ENCODE results near the gene CDH3.

CDH3 gene

DNA sequence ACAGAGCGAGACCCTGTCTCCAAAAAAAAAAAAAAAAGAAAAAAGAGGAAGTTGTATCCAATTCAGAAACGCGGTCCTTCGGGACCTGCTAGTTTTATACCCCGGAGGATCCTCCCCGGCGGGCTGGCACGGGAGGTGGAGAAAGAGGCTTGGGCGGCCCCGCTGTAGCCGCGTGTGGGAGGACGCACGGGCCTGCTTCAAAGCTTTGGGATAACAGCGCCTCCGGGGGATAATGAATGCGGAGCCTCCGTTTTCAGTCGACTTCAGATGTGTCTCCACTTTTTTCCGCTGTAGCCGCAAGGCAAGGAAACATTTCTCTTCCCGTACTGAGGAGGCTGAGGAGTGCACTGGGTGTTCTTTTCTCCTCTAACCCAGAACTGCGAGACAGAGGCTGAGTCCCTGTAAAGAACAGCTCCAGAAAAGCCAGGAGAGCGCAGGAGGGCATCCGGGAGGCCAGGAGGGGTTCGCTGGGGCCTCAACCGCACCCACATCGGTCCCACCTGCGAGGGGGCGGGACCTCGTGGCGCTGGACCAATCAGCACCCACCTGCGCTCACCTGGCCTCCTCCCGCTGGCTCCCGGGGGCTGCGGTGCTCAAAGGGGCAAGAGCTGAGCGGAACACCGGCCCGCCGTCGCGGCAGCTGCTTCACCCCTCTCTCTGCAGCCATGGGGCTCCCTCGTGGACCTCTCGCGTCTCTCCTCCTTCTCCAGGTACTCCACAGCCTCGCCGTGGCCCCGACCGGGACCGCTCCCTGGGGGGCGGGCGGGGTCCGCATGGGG is at the start of gene CDH3:
Gene CDH3, plus strand, starts transcription at position 596 of the 779 bp plus-strand sequence. Its CDS starts 70 bp downstream, at position 666.
- Mint-ChIP-seq H3K4me1 (peaks cover 17% of the 10 kb centered on the region), H3K27ac (no peak within 1 kb of the TSS), H3K9me3 (no peaks in the 10 kb centered on the region)

DNA sequence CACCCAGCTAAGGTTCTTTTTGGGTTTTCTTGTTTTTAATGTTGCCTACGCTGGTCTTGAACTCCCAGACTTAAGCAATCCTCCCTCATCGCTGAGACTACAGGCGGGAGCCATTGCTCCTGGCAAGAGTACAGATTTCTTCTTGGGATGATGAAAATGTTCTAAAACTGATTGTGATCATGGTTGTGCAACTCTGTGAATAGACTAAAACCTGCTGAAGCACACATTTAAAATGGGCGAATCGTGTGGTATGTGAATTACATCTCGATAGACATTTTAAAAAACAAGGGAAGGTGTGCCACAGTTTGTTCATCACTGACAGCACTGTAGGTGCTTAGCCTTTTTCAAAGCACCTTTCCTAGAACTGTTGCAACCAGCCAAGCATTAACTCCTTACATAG is 48.8 kb upstream of the CDH3 start:
- Mint-ChIP-seq H3K36me3 (peaks cover 17% of the 10 kb centered on the region), H3K9me3 (peaks cover 14% of the 10 kb centered on the region), H3K4me3 (no peak overlapping the region), H3K27me3 (no peaks in the 10 kb centered on the region), H3K4me1 (no peaks in the 10 kb centered on the region), H3K27ac (no peak overlapping the region)
- ATAC-seq, result no peak

More for the DNA sequence above, at the start of gene CDH3:
- Mint-ChIP-seq H3K36me3 (no peaks in the 10 kb centered on the region), H3K27me3 (peaks cover 82% of the 10 kb centered on the region), H3K4me3 (peak within 1 kb of the TSS; percentile 59)
- ATAC-seq, result peak; percentile 49

DNA sequence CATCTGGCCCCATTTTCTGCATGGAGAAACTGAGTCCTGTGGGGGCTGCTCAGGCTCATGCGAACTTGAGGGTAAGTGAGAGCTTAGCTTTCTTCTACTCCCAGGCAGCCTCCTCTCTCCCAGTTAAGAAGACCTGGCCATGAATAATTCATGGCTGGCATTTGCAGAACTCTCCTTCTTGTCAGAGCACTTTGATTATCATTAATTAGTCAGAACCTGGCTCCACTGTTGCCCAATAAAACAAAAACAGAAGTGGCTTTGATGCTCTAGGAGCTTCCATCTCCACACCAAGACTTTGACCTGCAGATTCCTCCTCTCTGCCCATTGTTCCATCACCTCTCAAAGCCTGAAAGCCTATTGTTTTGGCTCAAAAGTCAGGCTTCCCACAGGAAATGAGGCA is 45.5 kb upstream of the CDH3 start:
- no peaks in the 10 kb centered on the region for H3K4me1 Mint-ChIP-seq
- H3K27me3 Mint-ChIP-seq, result no peaks in the 10 kb centered on the region
- H3K27ac Mint-ChIP-seq, result no peak overlapping the region
- H3K9me3 Mint-ChIP-seq, result no peaks in the 10 kb centered on the region
- no peak for ATAC-seq
- H3K36me3 Mint-ChIP-seq, result no peaks in the 10 kb centered on the region
- H3K4me3 Mint-ChIP-seq, result no peak overlapping the region

DNA sequence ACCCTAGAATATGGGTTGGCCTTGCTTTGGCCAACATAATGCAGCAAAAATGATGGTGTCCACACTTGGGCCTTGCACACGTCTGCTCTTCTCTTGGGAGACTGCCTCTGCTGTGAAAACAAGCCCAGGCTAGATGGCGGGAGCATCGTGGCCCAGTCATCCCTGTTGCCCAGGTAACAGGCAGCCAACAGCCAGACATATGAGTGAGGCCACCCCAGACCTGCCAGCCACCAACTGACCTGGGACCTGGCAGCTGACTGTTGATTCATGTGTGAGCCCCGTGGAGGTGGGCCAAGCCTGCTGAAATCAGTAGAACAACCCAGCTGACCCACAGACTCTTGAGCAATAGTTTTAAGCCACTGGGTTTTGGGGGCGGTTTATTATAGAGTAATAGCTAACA is 39.4 kb upstream of the CDH3 start:
- ATAC-seq, result peak; percentile 12
- H3K4me1 Mint-ChIP-seq, result no peaks in the 10 kb centered on the region
- no peaks in the 10 kb centered on the region for H3K9me3 Mint-ChIP-seq
- no peaks in the 10 kb centered on the region for H3K36me3 Mint-ChIP-seq
- no peak overlapping the region for H3K4me3 Mint-ChIP-seq
- H3K27me3 Mint-ChIP-seq, result no peaks in the 10 kb centered on the region
- H3K27ac Mint-ChIP-seq, result no peak overlapping the region

DNA sequence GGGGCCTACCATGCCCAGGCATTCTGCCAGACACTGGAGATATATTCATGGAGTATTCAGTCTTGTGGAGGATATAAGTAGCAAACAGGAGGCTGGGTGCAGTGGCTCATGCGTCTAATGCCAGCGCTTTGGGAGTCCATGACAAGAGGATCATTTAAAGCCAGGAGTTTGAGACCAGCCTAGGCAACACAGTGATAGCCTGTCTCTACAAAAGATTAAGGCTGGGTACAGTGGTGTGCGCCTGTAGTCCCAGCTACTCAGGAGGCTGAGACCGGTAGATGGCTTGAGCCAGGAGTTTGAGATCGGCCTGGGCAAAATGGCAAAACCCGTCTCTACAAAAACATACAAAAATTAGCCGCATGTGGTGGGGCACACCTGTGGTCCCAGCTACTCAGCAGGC is 37.7 kb upstream of the CDH3 start:
- Mint-ChIP-seq H3K27me3 (no peaks in the 10 kb centered on the region), H3K4me3 (no peak overlapping the region), H3K4me1 (no peaks in the 10 kb centered on the region), H3K9me3 (peaks cover under 1% of the 10 kb centered on the region), H3K27ac (no peak overlapping the region), H3K36me3 (no peaks in the 10 kb centered on the region)
- ATAC-seq, result no peak

DNA sequence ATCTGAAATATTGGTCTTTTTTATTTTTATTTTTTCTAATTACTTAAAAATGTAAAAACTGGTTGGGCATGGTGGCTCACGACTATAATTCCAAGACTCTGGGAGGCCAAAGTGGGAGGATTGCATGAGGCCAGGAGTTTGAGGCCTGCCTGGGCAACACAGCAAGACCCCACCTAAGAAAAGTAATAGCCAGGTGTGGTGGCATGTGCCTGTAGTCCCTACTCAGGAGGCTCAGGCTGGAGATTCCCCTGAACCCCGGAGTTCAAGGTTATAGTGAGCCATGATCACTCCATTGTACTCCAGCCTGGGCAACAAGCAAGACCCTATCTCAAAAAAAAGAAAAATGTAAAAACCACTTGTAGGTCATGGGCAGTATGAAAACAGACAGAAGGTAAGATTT is 36.8 kb upstream of the CDH3 start:
- Mint-ChIP-seq H3K9me3 (peaks cover 3% of the 10 kb centered on the region), H3K4me3 (no peak overlapping the region), H3K27ac (no peak overlapping the region), H3K36me3 (no peaks in the 10 kb centered on the region), H3K4me1 (no peaks in the 10 kb centered on the region), H3K27me3 (no peaks in the 10 kb centered on the region)
- ATAC-seq, result no peak

DNA sequence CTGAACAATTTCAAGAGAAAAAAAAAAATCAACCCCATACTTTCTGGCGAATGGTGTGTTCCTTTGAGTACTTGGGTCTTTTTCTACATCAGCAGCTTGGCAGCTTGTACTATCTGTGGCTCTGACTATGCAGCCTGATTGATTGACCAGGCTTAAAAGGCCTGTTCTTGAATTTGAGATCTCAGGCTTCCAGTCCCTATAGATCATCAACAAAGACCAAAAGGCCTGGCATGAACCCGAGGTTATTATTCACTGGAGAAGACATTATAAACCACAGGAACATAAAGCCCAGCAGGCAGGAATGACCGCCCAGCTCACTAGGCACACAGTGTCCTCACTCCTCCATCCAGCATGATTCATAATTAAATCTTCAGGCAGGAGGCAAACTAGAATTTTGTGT is 32.1 kb upstream of the CDH3 start:
- no peaks in the 10 kb centered on the region for H3K36me3 Mint-ChIP-seq
- peaks cover 9% of the 10 kb centered on the region for H3K9me3 Mint-ChIP-seq
- no peaks in the 10 kb centered on the region for H3K4me1 Mint-ChIP-seq
- H3K27ac Mint-ChIP-seq, result no peak overlapping the region
- no peak overlapping the region for H3K4me3 Mint-ChIP-seq
- no peak for ATAC-seq
- H3K27me3 Mint-ChIP-seq, result no peaks in the 10 kb centered on the region

DNA sequence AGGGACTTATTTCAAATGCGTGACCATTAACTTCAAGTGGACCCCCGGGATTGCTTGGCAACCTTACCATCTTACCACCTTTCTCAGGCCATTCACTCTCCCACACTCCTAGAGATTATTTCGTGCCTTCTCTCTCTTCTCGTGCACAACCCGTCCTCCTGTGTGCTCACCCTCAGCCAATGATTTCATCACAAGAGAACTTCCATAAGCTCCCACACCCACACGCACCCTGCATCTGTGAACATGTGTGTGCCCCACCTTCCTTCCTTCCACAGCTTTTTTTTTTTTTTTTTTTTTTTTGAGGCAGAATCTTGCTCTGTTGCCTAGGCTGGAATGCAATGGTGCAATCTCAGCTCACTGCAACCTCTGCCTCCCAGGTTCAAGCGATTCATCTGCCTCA is 27.4 kb upstream of the CDH3 start:
- Mint-ChIP-seq H3K27me3 (no peaks in the 10 kb centered on the region), H3K4me3 (no peak overlapping the region), H3K36me3 (no peaks in the 10 kb centered on the region), H3K4me1 (no peaks in the 10 kb centered on the region), H3K9me3 (peaks cover 6% of the 10 kb centered on the region), H3K27ac (no peak overlapping the region)
- ATAC-seq, result no peak

DNA sequence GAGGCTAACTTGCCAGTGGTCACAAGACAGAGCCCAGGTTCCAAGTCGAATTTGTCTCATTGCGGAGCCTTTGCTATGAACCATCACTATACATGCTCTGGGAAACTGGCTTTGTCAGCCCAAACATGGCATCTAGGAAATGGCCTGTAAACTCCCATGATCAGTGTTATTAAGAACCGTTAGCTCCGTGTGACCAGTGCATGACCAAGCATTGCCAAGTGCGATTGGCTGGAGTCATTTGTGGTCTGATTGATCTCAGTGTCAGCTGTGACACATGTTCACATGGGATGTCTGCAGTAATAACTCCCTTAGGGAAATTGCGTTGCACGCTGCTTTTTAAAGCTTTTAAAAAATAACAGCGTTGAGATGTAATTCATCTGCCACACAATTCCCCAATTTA is 18.6 kb upstream of the CDH3 start:
- ATAC-seq, result no peak
- Mint-ChIP-seq H3K36me3 (no peaks in the 10 kb centered on the region), H3K9me3 (peaks cover 3% of the 10 kb centered on the region), H3K4me3 (no peak overlapping the region), H3K4me1 (no peaks in the 10 kb centered on the region), H3K27me3 (peaks cover 21% of the 10 kb centered on the region), H3K27ac (no peak overlapping the region)

DNA sequence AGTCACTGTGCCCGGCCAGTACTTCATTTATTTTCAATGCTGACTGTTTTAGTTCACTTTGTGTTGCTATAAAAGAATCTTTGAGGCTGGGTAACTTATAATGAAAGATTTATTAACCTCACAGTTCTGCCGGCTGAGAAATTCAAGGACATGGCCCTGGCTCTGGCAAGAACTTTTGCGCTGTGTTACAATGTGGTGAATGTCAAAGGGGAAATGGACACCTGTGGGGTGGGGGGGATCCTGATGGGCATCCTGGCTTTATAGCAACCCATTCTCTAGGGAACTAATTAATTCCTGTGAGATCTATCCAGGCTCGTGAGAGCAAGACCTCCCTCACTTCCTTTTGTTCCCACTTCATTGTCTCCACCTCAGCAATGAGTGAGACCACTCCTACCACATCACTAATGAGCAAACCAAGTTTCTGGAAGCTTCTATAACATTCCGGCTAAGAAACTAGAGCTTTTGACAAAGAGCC is 17.1 kb upstream of the CDH3 start:
- Mint-ChIP-seq H3K27ac (no peak overlapping the region), H3K36me3 (no peaks in the 10 kb centered on the region), H3K27me3 (peaks cover 21% of the 10 kb centered on the region), H3K4me3 (no peak overlapping the region), H3K4me1 (no peaks in the 10 kb centered on the region), H3K9me3 (no peaks in the 10 kb centered on the region)
- no peak for ATAC-seq

DNA sequence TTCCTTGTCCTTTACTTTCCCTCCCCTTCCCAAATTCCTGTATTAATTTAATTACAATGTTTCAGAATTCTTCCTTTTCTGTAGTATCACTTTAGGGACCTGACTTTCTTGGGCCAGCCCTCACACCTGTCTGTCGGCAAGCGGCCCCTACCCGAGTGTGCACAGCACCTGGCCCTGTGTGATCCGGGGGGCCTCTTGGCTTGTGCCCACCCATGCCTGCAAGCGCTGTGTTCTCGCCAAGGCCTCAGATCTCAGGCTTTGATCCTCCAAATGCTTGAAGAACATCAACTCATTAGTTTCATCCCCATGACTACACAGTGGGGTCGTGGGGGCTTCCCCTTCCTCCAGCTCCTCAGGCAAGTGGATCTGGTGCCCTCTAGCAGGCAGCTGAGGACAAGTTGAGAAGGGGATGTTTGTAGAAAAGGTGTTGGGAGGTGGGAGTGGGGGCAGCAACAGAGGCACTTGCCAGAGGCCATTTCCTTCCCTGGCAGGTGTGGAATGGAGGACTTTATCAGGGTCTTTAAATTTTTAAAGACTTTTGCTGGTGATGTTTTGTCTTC is 15.7 kb upstream of the CDH3 start:
- Mint-ChIP-seq H3K27ac (no peak overlapping the region), H3K4me3 (no peak overlapping the region), H3K36me3 (no peaks in the 10 kb centered on the region), H3K4me1 (no peaks in the 10 kb centered on the region), H3K27me3 (peaks cover 23% of the 10 kb centered on the region), H3K9me3 (no peaks in the 10 kb centered on the region)
- ATAC-seq, result peak; percentile 58

DNA sequence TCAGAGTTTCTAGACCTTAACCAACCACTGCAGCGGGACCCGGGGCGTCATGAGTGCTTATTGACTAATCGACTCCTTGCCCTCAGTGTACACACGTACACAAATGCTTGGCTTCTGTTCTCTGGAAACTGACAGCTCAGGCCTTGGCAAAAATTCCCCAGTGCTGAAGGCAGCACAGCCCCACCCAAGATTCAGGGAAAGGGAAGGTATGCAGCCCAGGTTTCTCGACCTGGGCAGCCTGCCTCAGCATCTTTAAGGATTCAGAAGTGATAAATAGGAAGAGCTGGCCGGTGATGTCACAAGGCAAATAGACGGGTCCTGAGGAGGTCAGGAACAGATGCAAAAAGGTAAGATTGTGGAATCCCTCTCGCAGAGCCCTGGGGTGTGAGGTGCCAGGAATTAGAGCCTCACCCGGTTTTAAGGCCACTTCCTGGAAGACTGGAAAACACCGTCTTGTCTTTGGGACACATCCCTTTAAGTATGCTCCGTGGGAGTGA is 9.0 kb upstream of the CDH3 start:
- Mint-ChIP-seq H3K9me3 (peaks cover 2% of the 10 kb centered on the region), H3K36me3 (no peaks in the 10 kb centered on the region), H3K4me1 (no peaks in the 10 kb centered on the region), H3K27me3 (peaks cover 31% of the 10 kb centered on the region), H3K27ac (no peak overlapping the region), H3K4me3 (no peak overlapping the region)
- ATAC-seq, result no peak

DNA sequence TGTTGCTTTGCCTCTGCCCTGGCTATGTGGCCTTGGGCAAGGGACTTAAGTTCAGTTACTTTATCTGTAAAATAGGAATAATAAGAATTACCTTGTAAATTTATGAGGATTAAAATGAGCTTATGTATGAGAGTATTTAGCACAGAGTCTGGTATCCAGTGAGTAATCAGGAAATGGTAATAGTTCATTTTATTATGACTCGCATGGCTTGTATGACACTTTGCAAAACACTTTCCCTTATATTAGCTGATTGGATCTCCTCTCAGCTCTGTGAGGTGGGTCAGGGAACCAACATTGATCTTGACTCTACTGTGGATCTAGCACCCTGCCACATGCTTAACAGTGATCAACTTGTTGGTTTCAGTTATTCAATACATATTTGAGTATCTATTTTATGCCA is 8.3 kb upstream of the CDH3 start:
- H3K36me3 Mint-ChIP-seq, result no peaks in the 10 kb centered on the region
- H3K27ac Mint-ChIP-seq, result no peak overlapping the region
- no peak for ATAC-seq
- H3K4me3 Mint-ChIP-seq, result no peak overlapping the region
- peaks cover 38% of the 10 kb centered on the region for H3K27me3 Mint-ChIP-seq
- H3K9me3 Mint-ChIP-seq, result peaks cover 2% of the 10 kb centered on the region
- no peaks in the 10 kb centered on the region for H3K4me1 Mint-ChIP-seq

DNA sequence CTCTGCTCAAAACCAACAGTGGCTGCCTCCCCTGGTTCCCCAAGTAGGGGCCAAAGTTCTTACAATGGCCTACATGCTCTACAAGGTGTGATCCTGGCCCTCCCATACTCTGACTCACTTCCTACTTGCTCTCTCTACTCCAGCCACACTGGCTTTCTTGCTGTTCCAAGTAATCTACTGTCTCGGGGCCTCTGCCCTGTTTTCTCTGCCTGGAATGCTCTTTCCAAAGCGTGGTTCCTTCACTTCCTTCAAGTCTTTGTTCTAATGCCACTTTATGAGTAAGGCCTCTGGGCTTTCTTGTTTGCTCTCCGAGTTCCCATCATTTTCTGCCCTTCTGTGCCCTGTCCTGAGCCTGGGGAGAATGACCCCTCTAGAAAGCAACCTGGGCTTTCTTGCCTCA is 4.1 kb upstream of the CDH3 start:
- no peak overlapping the region for H3K27ac Mint-ChIP-seq
- ATAC-seq, result no peak
- H3K4me1 Mint-ChIP-seq, result peaks cover 12% of the 10 kb centered on the region
- H3K27me3 Mint-ChIP-seq, result peaks cover 66% of the 10 kb centered on the region
- H3K9me3 Mint-ChIP-seq, result peaks cover 2% of the 10 kb centered on the region
- H3K36me3 Mint-ChIP-seq, result no peaks in the 10 kb centered on the region
- H3K4me3 Mint-ChIP-seq, result no peak overlapping the region

DNA sequence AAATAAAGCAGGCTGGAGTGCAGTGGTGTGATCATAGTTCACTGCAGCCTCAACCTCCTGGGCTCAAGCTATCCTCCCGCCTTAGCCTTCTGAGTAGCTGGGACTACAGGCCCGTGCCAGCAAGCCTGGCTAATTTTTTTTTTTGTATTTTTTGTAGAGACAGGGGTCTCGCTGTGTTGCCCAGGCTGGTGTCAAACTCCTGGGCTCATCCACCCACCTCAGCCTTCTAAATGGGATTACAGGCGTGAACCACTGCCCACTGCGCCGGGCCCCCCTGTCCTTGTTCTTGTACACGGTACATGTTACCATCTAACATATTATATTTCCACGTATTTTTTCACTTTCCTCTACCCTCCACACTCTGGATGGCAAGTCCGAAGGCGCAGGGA is 3.1 kb upstream of the CDH3 start:
- peaks cover 74% of the 10 kb centered on the region for H3K27me3 Mint-ChIP-seq
- H3K27ac Mint-ChIP-seq, result no peak overlapping the region
- peaks cover 2% of the 10 kb centered on the region for H3K9me3 Mint-ChIP-seq
- no peak for ATAC-seq
- peaks cover 17% of the 10 kb centered on the region for H3K4me1 Mint-ChIP-seq
- no peak overlapping the region for H3K4me3 Mint-ChIP-seq
- no peaks in the 10 kb centered on the region for H3K36me3 Mint-ChIP-seq

DNA sequence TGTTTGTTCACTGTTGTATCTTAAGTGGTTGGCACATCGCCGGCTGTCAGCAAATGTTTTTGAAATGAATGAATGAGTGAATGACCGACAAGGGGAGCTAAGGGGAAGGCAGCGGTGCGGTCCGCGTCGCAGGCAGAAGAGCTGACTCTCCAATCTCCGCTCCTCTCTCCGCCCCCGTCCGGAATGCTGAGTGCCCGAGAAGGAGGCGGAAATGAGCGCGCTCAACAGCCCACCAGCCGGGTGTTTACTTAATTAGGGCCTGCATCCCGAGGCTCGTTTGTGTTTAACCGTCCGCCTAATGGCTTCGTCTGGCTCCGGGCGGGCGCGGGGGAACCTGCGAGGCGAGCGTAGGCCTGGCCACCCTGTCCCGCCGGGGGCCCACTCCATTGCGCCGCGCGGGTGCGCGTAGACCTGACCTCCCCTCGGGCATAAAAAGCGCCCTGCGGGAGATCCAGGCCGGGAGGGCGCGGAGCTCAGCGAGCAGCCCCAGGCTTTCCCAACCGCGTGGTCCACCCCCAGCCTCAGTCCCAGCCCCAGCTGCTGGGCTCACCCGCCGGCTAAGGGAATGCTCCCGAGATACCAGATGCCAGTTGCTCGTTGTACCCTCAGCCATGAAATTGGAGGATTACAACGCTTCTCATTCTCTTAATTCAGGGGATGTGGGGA is 2.5 kb upstream of the CDH3 start:
- no peaks in the 10 kb centered on the region for H3K36me3 Mint-ChIP-seq
- ATAC-seq, result no peak
- H3K27ac Mint-ChIP-seq, result no peak overlapping the region
- H3K27me3 Mint-ChIP-seq, result peaks cover 77% of the 10 kb centered on the region
- H3K4me1 Mint-ChIP-seq, result peaks cover 17% of the 10 kb centered on the region
- H3K9me3 Mint-ChIP-seq, result peaks cover 2% of the 10 kb centered on the region
- no peak overlapping the region for H3K4me3 Mint-ChIP-seq
